IPS-15b (cell line): ENCODE data around the gene CUL2.
"Not testable (repeated sequence)": the region's sequence is repeated elsewhere in the genome, so short reads cannot be mapped to it uniquely, and the experiment has no call there.

Experiments
- H3K27me3 ChIP-seq: one replicate; pipeline ENCODE4 v1.6.1; 2013; ENCODE audit warnings: low read length; ENCODE audit not compliant: control insufficient read depth, insufficient read depth
- H3K36me3 ChIP-seq: one replicate; pipeline ENCODE4 v1.6.1; 2013; ENCODE audit warnings: low read length; ENCODE audit not compliant: control insufficient read depth, insufficient read depth
- H3K4me1 ChIP-seq: one replicate; pipeline ENCODE4 v1.6.1; 2013; ENCODE audit warnings: mild to moderate bottlenecking, low read length; ENCODE audit not compliant: control insufficient read depth, insufficient read depth
- H3K4me3 ChIP-seq: one replicate; pipeline ENCODE4 v1.5.1; 2013; ENCODE audit warnings: low read depth, low read length
- H3K9ac ChIP-seq: one replicate; pipeline ENCODE4 v1.6.1; 2013; ENCODE audit warnings: low read depth, mild to moderate bottlenecking, low read length
- H3K9me3 ChIP-seq: one replicate; pipeline ENCODE4 v1.6.1; 2013; ENCODE audit warnings: mild to moderate bottlenecking, low read length; ENCODE audit not compliant: control insufficient read depth, insufficient read depth

Gene CUL2

GRCh38 chr10:35119378-35119777 lies 29.2 kb upstream of the CUL2 start:
- Histone ChIP-seq H3K9me3 (no peaks in the 10 kb centered on the region), H3K27me3 (no peaks in the 10 kb centered on the region), H3K4me1 (no peaks in the 10 kb centered on the region), H3K4me3 (no peak overlapping the region), H3K9ac (no peak overlapping the region), H3K36me3 (no peaks in the 10 kb centered on the region)

GRCh38 chr10:35112571-35112970 lies 22.4 kb upstream of the CUL2 start:
- Histone ChIP-seq H3K4me1 (no peaks in the 10 kb centered on the region), H3K4me3 (no peak overlapping the region), H3K36me3 (no peaks in the 10 kb centered on the region), H3K9me3 (no peaks in the 10 kb centered on the region), H3K27me3 (no peaks in the 10 kb centered on the region), H3K9ac (no peak overlapping the region)

- no peaks in the 10 kb centered on the region for H3K4me1 ChIP-seq
- H3K27me3 ChIP-seq: no peaks in the 10 kb centered on the region
- no peaks in the 10 kb centered on the region for H3K36me3 ChIP-seq
- H3K4me3 ChIP-seq: no peak overlapping the region
- H3K9ac ChIP-seq: no peak overlapping the region
- no peaks in the 10 kb centered on the region for H3K9me3 ChIP-seq
These were observed 13.7 kb upstream of the CUL2 start for GRCh38 chr10:35103882-35104281.

- Histone ChIP-seq H3K4me1 (no peaks in the 10 kb centered on the region), H3K27me3 (no peaks in the 10 kb centered on the region), H3K9me3 (no peaks in the 10 kb centered on the region), H3K4me3 (no peak overlapping the region), H3K36me3 (no peaks in the 10 kb centered on the region), H3K9ac (no peak overlapping the region)
These were observed 7.4 kb upstream of the CUL2 start for GRCh38 chr10:35097510-35097909.

GRCh38 chr10:35096312-35096711 lies 6.2 kb upstream of the CUL2 start:
- no peak overlapping the region for H3K9ac ChIP-seq
- no peaks in the 10 kb centered on the region for H3K36me3 ChIP-seq
- no peaks in the 10 kb centered on the region for H3K27me3 ChIP-seq
- no peaks in the 10 kb centered on the region for H3K9me3 ChIP-seq
- H3K4me3 ChIP-seq: no peak overlapping the region
- H3K4me1 ChIP-seq: no peaks in the 10 kb centered on the region

GRCh38 chr10:35092851-35093250 lies 2.7 kb upstream of the CUL2 start:
- H3K9me3 ChIP-seq: no peaks in the 10 kb centered on the region
- H3K36me3 ChIP-seq: no peaks in the 10 kb centered on the region
- no peak overlapping the region for H3K9ac ChIP-seq
- H3K27me3 ChIP-seq: no peaks in the 10 kb centered on the region
- no peak overlapping the region for H3K4me3 ChIP-seq
- H3K4me1 ChIP-seq: peaks cover 2% of the 10 kb centered on the region

GRCh38 chr10:35091994-35092790 lies 2.1 kb upstream of the CUL2 start:
- Histone ChIP-seq H3K27me3 (no peaks in the 10 kb centered on the region), H3K9ac (no peak overlapping the region), H3K4me3 (no peak overlapping the region), H3K4me1 (peaks cover 2% of the 10 kb centered on the region), H3K36me3 (no peaks in the 10 kb centered on the region), H3K9me3 (no peaks in the 10 kb centered on the region)

GRCh38 chr10:35089611-35090161 lies 455 bp downstream of the CUL2 start:
- Histone ChIP-seq H3K27me3 (no peaks in the 10 kb centered on the region), H3K4me3 (peak overlapping the region; percentile 70), H3K36me3 (no peaks in the 10 kb centered on the region), H3K9me3 (no peaks in the 10 kb centered on the region), H3K4me1 (peaks cover 2% of the 10 kb centered on the region), H3K9ac (peak overlapping the region; percentile 70)

GRCh38 chr10:35083242-35083641 lies 6.9 kb downstream of the CUL2 start:
- no peaks in the 10 kb centered on the region for H3K27me3 ChIP-seq
- no peak overlapping the region for H3K4me3 ChIP-seq
- H3K9me3 ChIP-seq: no peaks in the 10 kb centered on the region
- H3K36me3 ChIP-seq: no peaks in the 10 kb centered on the region
- H3K4me1 ChIP-seq: no peaks in the 10 kb centered on the region
- no peak overlapping the region for H3K9ac ChIP-seq

GRCh38 chr10:35080261-35080660 lies 9.9 kb downstream of the CUL2 start:
- not testable (repeated sequence) for H3K27me3 ChIP-seq, H3K9ac ChIP-seq, H3K36me3 ChIP-seq, H3K4me1 ChIP-seq, H3K9me3 ChIP-seq, H3K4me3 ChIP-seq

GRCh38 chr10:35079763-35080162 lies 10.4 kb downstream of the CUL2 start:
- no peaks in the 10 kb centered on the region for H3K9me3 ChIP-seq
- H3K4me3 ChIP-seq: no peak overlapping the region
- no peaks in the 10 kb centered on the region for H3K4me1 ChIP-seq
- H3K27me3 ChIP-seq: no peaks in the 10 kb centered on the region
- H3K36me3 ChIP-seq: no peaks in the 10 kb centered on the region
- H3K9ac ChIP-seq: no peak overlapping the region

- Histone ChIP-seq H3K4me1 (no peaks in the 10 kb centered on the region), H3K9ac (no peak overlapping the region), H3K27me3 (no peaks in the 10 kb centered on the region), H3K4me3 (no peak overlapping the region), H3K36me3 (no peaks in the 10 kb centered on the region), H3K9me3 (no peaks in the 10 kb centered on the region)
These were observed 10.9 kb downstream of the CUL2 start for GRCh38 chr10:35079265-35079664.
